LNCaP clone FGC (cell line): ENCODE measurements around the gene CHRNB2.

Source experiments
- DNase-seq: peaks from one replicate; pipeline ENCODE4 v3.0.0-alpha.2; 2011; ENCODE audit warnings: low read depth
- H3K4me3 ChIP-seq: 2 replicates; pipeline ENCODE4 v1.5.1; 2011; ENCODE audit warnings: mild to moderate bottlenecking, low read depth, low read length, control low read depth
- CTCF ChIP-seq: IDR thresholded peaks from 2 replicates; pipeline ENCODE4 v1.5.1; 2012; ENCODE audit warnings: mild to moderate bottlenecking; ENCODE audit not compliant: control insufficient read depth, insufficient read depth; ENCODE audit errors: extremely low read depth

Gene CHRNB2

GRCh38 chr1:154611150-154611862 is 43.7 kb downstream of the CHRNB2 start:
- no peak overlapping the region for H3K4me3 ChIP-seq
- no peak for DNase-seq
- no peak for TF ChIP-seq CTCF

GRCh38 chr1:154614247-154614646 is 46.7 kb downstream of the CHRNB2 start:
- DNase-seq, result no peak
- TF ChIP-seq CTCF, result no peak
- H3K4me3 ChIP-seq, result no peak overlapping the region

GRCh38 chr1:154614901-154615300 is 47.3 kb downstream of the CHRNB2 start:
- DNase-seq, result no peak
- no peak for TF ChIP-seq CTCF
- no peak overlapping the region for H3K4me3 ChIP-seq

GRCh38 chr1:154615411-154615810 is 47.8 kb downstream of the CHRNB2 start:
- no peak for TF ChIP-seq CTCF
- H3K4me3 ChIP-seq, result no peak overlapping the region
- no peak for DNase-seq

- no peak overlapping the region for H3K4me3 ChIP-seq
- DNase-seq, result no peak
- no peak for TF ChIP-seq CTCF
Observed at GRCh38 chr1:154616659-154617345, 49.2 kb downstream of the CHRNB2 start.

GRCh38 chr1:154619181-154619948 is 51.8 kb downstream of the CHRNB2 start:
- no peak for DNase-seq
- TF ChIP-seq CTCF, result no peak
- H3K4me3 ChIP-seq, result no peak overlapping the region
